OCI-LY3 (cell line): ENCODE measurements around the gene IGFL1.

Experiments
- H2AFZ ChIP-seq: fragments of 200-600, 300-600 bp; shearing (Covaris generic); 2 replicates; pipeline ENCODE4 v1.6.0; 2014; ENCODE audit warnings: antibody characterized with exemption, low read depth, low read length
- H3K27ac ChIP-seq: fragments of 200-600, 300-600 bp; sonication (generic); 2 replicates; pipeline ENCODE4 v1.5.1; 2014; ENCODE audit warnings: mild to moderate bottlenecking, low read length, moderate library complexity, mixed read lengths
- H3K27me3 ChIP-seq: fragments of 200-600, 300-600 bp; sonication (generic); 2 replicates; pipeline ENCODE4 v1.6.1; 2014; ENCODE audit warnings: low read depth, low read length, mixed read lengths
- H3K36me3 ChIP-seq: fragments of 200-600, 300-600 bp; sonication (generic); replicated peaks from 2 replicates; pipeline ENCODE3; 2014; ENCODE audit warnings: low read depth, low read length, mixed read lengths
- H3K4me1 ChIP-seq: fragments of 300-600, 200-600 bp; sonication (generic); 2 replicates; pipeline ENCODE4 v1.6.1; 2014; ENCODE audit warnings: low read length, mixed read lengths
- H3K4me2 ChIP-seq: fragments of 200-600, 300-600 bp; sonication (generic); 2 replicates; pipeline ENCODE4 v1.6.1; 2014; ENCODE audit warnings: low read length, mixed read lengths
- H3K4me3 ChIP-seq: fragments of 300-600, 200-600 bp; sonication (generic); 2 replicates; pipeline ENCODE4 v1.5.1; 2014; ENCODE audit warnings: antibody characterized with exemption, mild to moderate bottlenecking, low read length, moderate library complexity
- H3K79me2 ChIP-seq: fragments of 300-600, 200-600 bp; shearing (Covaris generic); 2 replicates; pipeline ENCODE4 v1.6.1; 2014; ENCODE audit warnings: mild to moderate bottlenecking, low read length, mixed read lengths
- H3K9ac ChIP-seq: fragments of 300-600, 200-600 bp; shearing (Covaris generic); 2 replicates; pipeline ENCODE4 v1.6.0; 2014; ENCODE audit warnings: mild to moderate bottlenecking, low read length, moderate library complexity
- H3K9me3 ChIP-seq: fragments of 200-600, 300-600 bp; shearing (Covaris generic); 2 replicates; pipeline ENCODE4 v1.6.1; 2014; ENCODE audit warnings: low read length, mixed read lengths; ENCODE audit not compliant: insufficient read depth
- H4K20me1 ChIP-seq: fragments of 200-600, 300-600 bp; sonication (generic); 2 replicates; pipeline ENCODE4 v1.6.1; 2016; ENCODE audit warnings: low read length, mixed read lengths; ENCODE audit not compliant: insufficient read depth
- EZH2phosphoT487 ChIP-seq: fragments of 200-600 bp; shearing (Covaris generic); IDR thresholded peaks from 2 replicates; pipeline ENCODE4 v1.6.1; 2018; ENCODE audit warnings: antibody characterized with exemption, mixed run types, low read depth
- TF ChIP-seq, protein P1 (sequence below): fragments of 200-600, 300-600 bp; sonication (generic); IDR thresholded peaks from 2 replicates; pipeline ENCODE4 v1.5.1; 2014; ENCODE audit warnings: antibody characterized with exemption, low read length, low read depth

Gene IGFL1

DNA sequence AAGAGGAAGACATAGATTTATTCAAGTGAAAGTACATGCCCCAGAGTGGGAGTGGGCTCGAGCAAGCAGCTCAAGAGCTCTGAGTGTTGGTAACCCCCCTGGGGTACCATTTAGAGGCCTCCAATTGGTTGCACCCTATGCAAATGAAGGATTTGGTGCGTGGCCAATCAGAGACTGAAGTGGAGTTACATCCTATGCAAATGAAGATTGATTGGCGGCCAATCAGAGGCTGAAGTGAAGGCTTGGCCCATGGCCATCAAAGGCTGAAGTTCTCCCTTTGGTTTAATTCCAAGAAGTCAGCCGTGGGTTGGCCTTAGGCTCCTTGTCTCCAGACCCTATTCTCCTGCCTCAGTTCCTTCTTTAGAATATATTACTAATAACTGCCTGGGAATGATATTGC is 12.9 kb upstream of the IGFL1 start:
- Histone ChIP-seq H3K4me2 (no peak overlapping the region), H3K4me1 (no peaks in the 10 kb centered on the region), H3K9me3 (no peaks in the 10 kb centered on the region), H3K79me2 (no peaks in the 10 kb centered on the region), H3K36me3 (no peaks in the 10 kb centered on the region), H2AFZ (no peak overlapping the region), H3K27me3 (peaks cover 32% of the 10 kb centered on the region), H3K4me3 (no peak overlapping the region), H4K20me1 (no peaks in the 10 kb centered on the region), H3K27ac (no peak overlapping the region), H3K9ac (no peak overlapping the region)
- no peak for TF ChIP-seq EZH2phosphoT487
- TF ChIP-seq, protein P1, sequence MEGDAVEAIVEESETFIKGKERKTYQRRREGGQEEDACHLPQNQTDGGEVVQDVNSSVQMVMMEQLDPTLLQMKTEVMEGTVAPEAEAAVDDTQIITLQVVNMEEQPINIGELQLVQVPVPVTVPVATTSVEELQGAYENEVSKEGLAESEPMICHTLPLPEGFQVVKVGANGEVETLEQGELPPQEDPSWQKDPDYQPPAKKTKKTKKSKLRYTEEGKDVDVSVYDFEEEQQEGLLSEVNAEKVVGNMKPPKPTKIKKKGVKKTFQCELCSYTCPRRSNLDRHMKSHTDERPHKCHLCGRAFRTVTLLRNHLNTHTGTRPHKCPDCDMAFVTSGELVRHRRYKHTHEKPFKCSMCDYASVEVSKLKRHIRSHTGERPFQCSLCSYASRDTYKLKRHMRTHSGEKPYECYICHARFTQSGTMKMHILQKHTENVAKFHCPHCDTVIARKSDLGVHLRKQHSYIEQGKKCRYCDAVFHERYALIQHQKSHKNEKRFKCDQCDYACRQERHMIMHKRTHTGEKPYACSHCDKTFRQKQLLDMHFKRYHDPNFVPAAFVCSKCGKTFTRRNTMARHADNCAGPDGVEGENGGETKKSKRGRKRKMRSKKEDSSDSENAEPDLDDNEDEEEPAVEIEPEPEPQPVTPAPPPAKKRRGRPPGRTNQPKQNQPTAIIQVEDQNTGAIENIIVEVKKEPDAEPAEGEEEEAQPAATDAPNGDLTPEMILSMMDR, result no peak

DNA sequence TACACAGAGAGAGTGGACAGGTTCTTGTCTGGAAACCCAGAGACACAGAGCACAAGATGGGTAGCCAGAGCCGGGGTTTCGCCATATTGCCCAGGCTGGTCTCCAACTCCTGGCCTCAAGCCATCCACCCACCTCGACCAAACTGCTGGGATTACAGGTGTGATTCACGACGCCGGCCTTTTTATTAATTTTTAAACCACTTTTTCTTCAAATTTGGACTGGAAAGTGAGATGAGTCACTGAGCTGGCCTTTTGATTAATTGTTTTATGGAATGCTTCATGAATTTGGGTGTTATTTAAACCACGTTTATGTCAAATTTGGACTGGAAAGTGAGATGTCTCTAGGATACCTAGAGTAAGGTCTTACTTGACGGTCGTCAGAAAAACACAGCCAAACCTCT is 12.1 kb upstream of the IGFL1 start:
- Histone ChIP-seq H3K9ac (no peak overlapping the region), H3K4me2 (no peak overlapping the region), H2AFZ (no peak overlapping the region), H3K36me3 (no peaks in the 10 kb centered on the region), H3K9me3 (no peaks in the 10 kb centered on the region), H3K4me1 (no peaks in the 10 kb centered on the region), H3K79me2 (no peaks in the 10 kb centered on the region), H3K27me3 (peaks cover 35% of the 10 kb centered on the region), H3K27ac (no peak overlapping the region), H4K20me1 (no peaks in the 10 kb centered on the region), H3K4me3 (no peak overlapping the region)
- TF ChIP-seq, protein P1, result no peak
- no peak for TF ChIP-seq EZH2phosphoT487

DNA sequence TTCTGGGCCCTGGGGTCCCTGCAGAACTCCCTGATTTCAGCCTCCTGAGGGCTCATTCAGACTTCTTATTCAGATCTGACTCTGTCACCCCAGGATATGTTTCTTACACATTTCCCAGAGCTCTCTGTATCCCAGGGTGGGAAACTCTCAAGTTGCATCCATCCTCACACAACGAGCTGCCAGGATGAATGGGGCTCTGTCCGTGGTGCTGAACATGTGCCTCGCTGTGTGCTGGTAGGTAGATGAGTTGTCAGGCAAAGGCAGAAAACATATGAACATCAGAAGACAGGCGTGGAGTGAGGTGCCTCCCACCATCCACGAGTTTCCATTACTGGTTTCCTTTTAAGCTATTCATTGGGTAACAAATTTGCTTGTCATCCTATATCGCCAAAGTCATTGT is 11.4 kb upstream of the IGFL1 start:
- Histone ChIP-seq H4K20me1 (no peaks in the 10 kb centered on the region), H3K9me3 (no peaks in the 10 kb centered on the region), H3K27ac (no peak overlapping the region), H2AFZ (no peak overlapping the region), H3K27me3 (peaks cover 34% of the 10 kb centered on the region), H3K4me1 (no peaks in the 10 kb centered on the region), H3K9ac (no peak overlapping the region), H3K79me2 (no peaks in the 10 kb centered on the region), H3K4me2 (no peak overlapping the region), H3K36me3 (no peaks in the 10 kb centered on the region), H3K4me3 (no peak overlapping the region)
- TF ChIP-seq, protein P1, result no peak
- no peak for TF ChIP-seq EZH2phosphoT487

DNA sequence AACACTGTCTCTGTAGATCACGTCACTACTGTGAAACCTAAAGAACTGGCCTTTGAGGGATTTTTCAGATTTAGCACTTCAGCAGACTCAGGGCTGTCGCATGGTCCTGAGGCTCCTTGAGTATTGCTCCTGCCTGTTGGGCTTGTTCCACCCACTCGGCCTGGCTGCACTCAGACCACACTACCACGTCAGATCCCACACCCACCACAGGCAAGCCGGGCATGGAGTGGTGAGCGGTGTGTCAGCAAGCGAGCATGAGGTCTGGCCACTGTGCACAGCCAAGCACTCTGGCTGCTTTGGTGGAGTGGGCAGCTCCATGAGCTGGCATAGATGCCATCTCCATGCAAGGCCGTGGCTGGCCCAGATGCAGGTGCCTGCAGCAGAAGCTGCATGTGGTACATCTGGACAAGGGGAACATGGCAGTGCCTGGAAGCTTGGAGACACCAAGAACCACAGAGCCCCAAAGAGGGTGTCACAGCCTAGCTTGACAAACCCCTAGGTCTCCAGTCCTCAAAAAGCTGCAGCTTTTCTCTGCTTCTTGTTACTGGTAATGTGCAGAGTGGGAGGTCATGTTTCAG is 9.4 kb upstream of the IGFL1 start:
- Histone ChIP-seq H3K4me1 (no peaks in the 10 kb centered on the region), H3K79me2 (no peaks in the 10 kb centered on the region), H3K27ac (no peak overlapping the region), H3K4me2 (no peak overlapping the region), H3K9me3 (no peaks in the 10 kb centered on the region), H3K36me3 (no peaks in the 10 kb centered on the region), H4K20me1 (no peaks in the 10 kb centered on the region), H3K27me3 (peaks cover 45% of the 10 kb centered on the region), H2AFZ (no peak overlapping the region), H3K4me3 (no peak overlapping the region), H3K9ac (no peak overlapping the region)
- TF ChIP-seq, protein P1, result no peak
- TF ChIP-seq EZH2phosphoT487, result no peak
